WTC11 (cell line): ENCODE results near the gene SNAP25. TPM values are rescaled to one million over a fixed set of nuclear protein-coding genes. Genes with fewer than 3 reads are reported as not detected.
A peak's percentile ranks its signal among the peaks of the same experiment; 100 is the strongest.

Experiments used
- ATF3 ChIP-seq: sonication (generic); formaldehyde crosslinking; conservative IDR thresholded peaks from 2 replicates; pipeline ENCODE4 v1.8.1; 2022; ENCODE audit warnings: mild to moderate bottlenecking, missing genetic modification reagents
- CDX4 ChIP-seq: fragments of 250-450 bp; sonication (Bioruptor Pico); IDR thresholded peaks from 2 replicates; pipeline ENCODE4 v1.9.0; 2021; ENCODE audit warnings: moderate library complexity, mild to moderate bottlenecking, inconsistent platforms, borderline replicate concordance
- FOXJ3 ChIP-seq: sonication (generic); formaldehyde crosslinking; IDR thresholded peaks from 2 replicates; pipeline ENCODE4 v1.9.0; 2021; ENCODE audit warnings: missing genetic modification reagents, mild to moderate bottlenecking, borderline replicate concordance
- FOXP1 ChIP-seq: sonication (generic); formaldehyde crosslinking; IDR thresholded peaks from 2 replicates; pipeline ENCODE4 v1.8.0; 2022; ENCODE audit warnings: missing genetic modification reagents, mild to moderate bottlenecking, moderate library complexity, borderline replicate concordance
- NFATC4 ChIP-seq: fragments of 250-450 bp; sonication (Bioruptor Pico); IDR thresholded peaks from 2 replicates; pipeline ENCODE4 v1.9.0; 2021; ENCODE audit warnings: mild to moderate bottlenecking
- RORB ChIP-seq: fragments of 250-450 bp; sonication (Bioruptor Pico); IDR thresholded peaks from 2 replicates; pipeline ENCODE4 v1.9.0; 2021; ENCODE audit warnings: mild to moderate bottlenecking
- USF1 ChIP-seq: sonication (generic); formaldehyde crosslinking; IDR thresholded peaks from 2 replicates; pipeline ENCODE4 v1.8.0; 2022; ENCODE audit warnings: mild to moderate bottlenecking, missing genetic modification reagents
- ZBTB43 ChIP-seq: sonication (generic); formaldehyde crosslinking; IDR thresholded peaks from 2 replicates; pipeline ENCODE4 v1.8.1; 2023; ENCODE audit warnings: mild to moderate bottlenecking, missing genetic modification reagents
- ZNF121 ChIP-seq: sonication (generic); formaldehyde crosslinking; IDR thresholded peaks from 2 replicates; pipeline ENCODE4 v1.8.0; 2023; ENCODE audit warnings: missing genetic modification reagents
- ZNF138 ChIP-seq: sonication (generic); formaldehyde crosslinking; conservative IDR thresholded peaks from 2 replicates; pipeline ENCODE4 v1.8.1; 2022; ENCODE audit warnings: mild to moderate bottlenecking, moderate library complexity, missing genetic modification reagents
- ZNF219 ChIP-seq: sonication (generic); formaldehyde crosslinking; IDR thresholded peaks from 2 replicates; pipeline ENCODE4 v1.8.0; 2023; ENCODE audit warnings: missing genetic modification reagents, mild to moderate bottlenecking, borderline replicate concordance
- ZNF317 ChIP-seq: sonication (generic); formaldehyde crosslinking; IDR thresholded peaks from 2 replicates; pipeline ENCODE4 v1.8.1; 2023; ENCODE audit warnings: low read depth, mild to moderate bottlenecking, moderate library complexity, missing genetic modification reagents, borderline replicate concordance
- total RNA-seq: library from RNA; stranded (reverse); gene quantifications from 3 replicates; pipeline ENCODE4 v1.2.3, GENCODE V29; 2021
- TF ChIP-seq, protein P1 (sequence below): sonication (generic); formaldehyde crosslinking; IDR thresholded peaks from 2 replicates; pipeline ENCODE4 v1.8.1; 2022; ENCODE audit warnings: low read depth, mild to moderate bottlenecking, moderate library complexity, missing genetic modification reagents, borderline replicate concordance
- TF ChIP-seq, protein P2 (sequence below): sonication (generic); formaldehyde crosslinking; IDR thresholded peaks from 2 replicates; pipeline ENCODE4 v1.8.0; 2023; ENCODE audit warnings: missing genetic modification reagents, mild to moderate bottlenecking, borderline replicate concordance
- TF ChIP-seq, protein P3 (sequence below): sonication (generic); formaldehyde crosslinking; IDR thresholded peaks from 2 replicates; pipeline ENCODE4 v1.8.1; 2023; ENCODE audit warnings: mild to moderate bottlenecking, missing genetic modification reagents
- TF ChIP-seq, protein P4 (sequence below): fragments of 250-450 bp; sonication (Bioruptor Pico); IDR thresholded peaks from 2 replicates; pipeline ENCODE4 v1.8.0; 2021; ENCODE audit warnings: mild to moderate bottlenecking
- TF ChIP-seq, protein P5 (sequence below): sonication (generic); formaldehyde crosslinking; conservative IDR thresholded peaks from 2 replicates; pipeline ENCODE4 v1.8.1; 2023; ENCODE audit warnings: mild to moderate bottlenecking, low read depth, missing genetic modification reagents, moderate library complexity
- TF ChIP-seq, protein P6 (sequence below): fragments of 250-450 bp; sonication (Bioruptor Pico); conservative IDR thresholded peaks from 2 replicates; pipeline ENCODE4 v1.9.0; 2021; ENCODE audit warnings: mild to moderate bottlenecking
- TF ChIP-seq, protein P7 (sequence below): sonication (generic); formaldehyde crosslinking; IDR thresholded peaks from 2 replicates; pipeline ENCODE4 v1.8.1; 2023; ENCODE audit warnings: mild to moderate bottlenecking, moderate library complexity, missing genetic modification reagents

The SNAP25 gene
- total RNA-seq, 1 experiment from 2014 or later, result 0.72 TPM

GRCh38 chr20:10219452-10219791, 792 bp downstream of the SNAP25 start (continued):
- TF ChIP-seq USF1 (CRISPR knock-in tag) (peak; percentile 94), CDX4 (CRISPR knock-in tag) (no peak), ZNF317 (CRISPR knock-in tag) (peak; percentile 92), NFATC4 (no peak), ZNF219 (CRISPR knock-in tag) (peak; percentile 99), ZNF138 (CRISPR knock-in tag) (peak; percentile 99), ZBTB43 (CRISPR knock-in tag) (peak; percentile 99), RORB (CRISPR knock-in tag) (no peak), FOXP1 (CRISPR knock-in tag) (peak; percentile 100), FOXJ3 (CRISPR knock-in tag) (peak; percentile 85; the same call in 1 of the 2 replicates), ATF3 (CRISPR knock-in tag) (peak; percentile 92), ZNF121 (CRISPR knock-in tag) (peak; percentile 92)
- TF ChIP-seq, protein P1, sequence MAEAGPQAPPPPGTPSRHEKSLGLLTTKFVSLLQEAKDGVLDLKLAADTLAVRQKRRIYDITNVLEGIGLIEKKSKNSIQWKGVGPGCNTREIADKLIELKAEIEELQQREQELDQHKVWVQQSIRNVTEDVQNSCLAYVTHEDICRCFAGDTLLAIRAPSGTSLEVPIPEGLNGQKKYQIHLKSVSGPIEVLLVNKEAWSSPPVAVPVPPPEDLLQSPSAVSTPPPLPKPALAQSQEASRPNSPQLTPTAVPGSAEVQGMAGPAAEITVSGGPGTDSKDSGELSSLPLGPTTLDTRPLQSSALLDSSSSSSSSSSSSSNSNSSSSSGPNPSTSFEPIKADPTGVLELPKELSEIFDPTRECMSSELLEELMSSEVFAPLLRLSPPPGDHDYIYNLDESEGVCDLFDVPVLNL (CRISPR knock-in tag), result peak; percentile 99
- TF ChIP-seq, protein P2, sequence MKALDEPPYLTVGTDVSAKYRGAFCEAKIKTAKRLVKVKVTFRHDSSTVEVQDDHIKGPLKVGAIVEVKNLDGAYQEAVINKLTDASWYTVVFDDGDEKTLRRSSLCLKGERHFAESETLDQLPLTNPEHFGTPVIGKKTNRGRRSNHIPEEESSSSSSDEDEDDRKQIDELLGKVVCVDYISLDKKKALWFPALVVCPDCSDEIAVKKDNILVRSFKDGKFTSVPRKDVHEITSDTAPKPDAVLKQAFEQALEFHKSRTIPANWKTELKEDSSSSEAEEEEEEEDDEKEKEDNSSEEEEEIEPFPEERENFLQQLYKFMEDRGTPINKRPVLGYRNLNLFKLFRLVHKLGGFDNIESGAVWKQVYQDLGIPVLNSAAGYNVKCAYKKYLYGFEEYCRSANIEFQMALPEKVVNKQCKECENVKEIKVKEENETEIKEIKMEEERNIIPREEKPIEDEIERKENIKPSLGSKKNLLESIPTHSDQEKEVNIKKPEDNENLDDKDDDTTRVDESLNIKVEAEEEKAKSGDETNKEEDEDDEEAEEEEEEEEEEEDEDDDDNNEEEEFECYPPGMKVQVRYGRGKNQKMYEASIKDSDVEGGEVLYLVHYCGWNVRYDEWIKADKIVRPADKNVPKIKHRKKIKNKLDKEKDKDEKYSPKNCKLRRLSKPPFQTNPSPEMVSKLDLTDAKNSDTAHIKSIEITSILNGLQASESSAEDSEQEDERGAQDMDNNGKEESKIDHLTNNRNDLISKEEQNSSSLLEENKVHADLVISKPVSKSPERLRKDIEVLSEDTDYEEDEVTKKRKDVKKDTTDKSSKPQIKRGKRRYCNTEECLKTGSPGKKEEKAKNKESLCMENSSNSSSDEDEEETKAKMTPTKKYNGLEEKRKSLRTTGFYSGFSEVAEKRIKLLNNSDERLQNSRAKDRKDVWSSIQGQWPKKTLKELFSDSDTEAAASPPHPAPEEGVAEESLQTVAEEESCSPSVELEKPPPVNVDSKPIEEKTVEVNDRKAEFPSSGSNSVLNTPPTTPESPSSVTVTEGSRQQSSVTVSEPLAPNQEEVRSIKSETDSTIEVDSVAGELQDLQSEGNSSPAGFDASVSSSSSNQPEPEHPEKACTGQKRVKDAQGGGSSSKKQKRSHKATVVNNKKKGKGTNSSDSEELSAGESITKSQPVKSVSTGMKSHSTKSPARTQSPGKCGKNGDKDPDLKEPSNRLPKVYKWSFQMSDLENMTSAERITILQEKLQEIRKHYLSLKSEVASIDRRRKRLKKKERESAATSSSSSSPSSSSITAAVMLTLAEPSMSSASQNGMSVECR (CRISPR knock-in tag), result peak; percentile 100
- TF ChIP-seq, protein P3, sequence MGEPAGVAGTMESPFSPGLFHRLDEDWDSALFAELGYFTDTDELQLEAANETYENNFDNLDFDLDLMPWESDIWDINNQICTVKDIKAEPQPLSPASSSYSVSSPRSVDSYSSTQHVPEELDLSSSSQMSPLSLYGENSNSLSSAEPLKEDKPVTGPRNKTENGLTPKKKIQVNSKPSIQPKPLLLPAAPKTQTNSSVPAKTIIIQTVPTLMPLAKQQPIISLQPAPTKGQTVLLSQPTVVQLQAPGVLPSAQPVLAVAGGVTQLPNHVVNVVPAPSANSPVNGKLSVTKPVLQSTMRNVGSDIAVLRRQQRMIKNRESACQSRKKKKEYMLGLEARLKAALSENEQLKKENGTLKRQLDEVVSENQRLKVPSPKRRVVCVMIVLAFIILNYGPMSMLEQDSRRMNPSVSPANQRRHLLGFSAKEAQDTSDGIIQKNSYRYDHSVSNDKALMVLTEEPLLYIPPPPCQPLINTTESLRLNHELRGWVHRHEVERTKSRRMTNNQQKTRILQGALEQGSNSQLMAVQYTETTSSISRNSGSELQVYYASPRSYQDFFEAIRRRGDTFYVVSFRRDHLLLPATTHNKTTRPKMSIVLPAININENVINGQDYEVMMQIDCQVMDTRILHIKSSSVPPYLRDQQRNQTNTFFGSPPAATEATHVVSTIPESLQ (CRISPR knock-in tag), result peak; percentile 97
- TF ChIP-seq, protein P4, sequence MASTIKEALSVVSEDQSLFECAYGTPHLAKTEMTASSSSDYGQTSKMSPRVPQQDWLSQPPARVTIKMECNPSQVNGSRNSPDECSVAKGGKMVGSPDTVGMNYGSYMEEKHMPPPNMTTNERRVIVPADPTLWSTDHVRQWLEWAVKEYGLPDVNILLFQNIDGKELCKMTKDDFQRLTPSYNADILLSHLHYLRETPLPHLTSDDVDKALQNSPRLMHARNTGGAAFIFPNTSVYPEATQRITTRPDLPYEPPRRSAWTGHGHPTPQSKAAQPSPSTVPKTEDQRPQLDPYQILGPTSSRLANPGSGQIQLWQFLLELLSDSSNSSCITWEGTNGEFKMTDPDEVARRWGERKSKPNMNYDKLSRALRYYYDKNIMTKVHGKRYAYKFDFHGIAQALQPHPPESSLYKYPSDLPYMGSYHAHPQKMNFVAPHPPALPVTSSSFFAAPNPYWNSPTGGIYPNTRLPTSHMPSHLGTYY, result peak; percentile 87; the same call in 1 of the 2 replicates
- TF ChIP-seq, protein P5, sequence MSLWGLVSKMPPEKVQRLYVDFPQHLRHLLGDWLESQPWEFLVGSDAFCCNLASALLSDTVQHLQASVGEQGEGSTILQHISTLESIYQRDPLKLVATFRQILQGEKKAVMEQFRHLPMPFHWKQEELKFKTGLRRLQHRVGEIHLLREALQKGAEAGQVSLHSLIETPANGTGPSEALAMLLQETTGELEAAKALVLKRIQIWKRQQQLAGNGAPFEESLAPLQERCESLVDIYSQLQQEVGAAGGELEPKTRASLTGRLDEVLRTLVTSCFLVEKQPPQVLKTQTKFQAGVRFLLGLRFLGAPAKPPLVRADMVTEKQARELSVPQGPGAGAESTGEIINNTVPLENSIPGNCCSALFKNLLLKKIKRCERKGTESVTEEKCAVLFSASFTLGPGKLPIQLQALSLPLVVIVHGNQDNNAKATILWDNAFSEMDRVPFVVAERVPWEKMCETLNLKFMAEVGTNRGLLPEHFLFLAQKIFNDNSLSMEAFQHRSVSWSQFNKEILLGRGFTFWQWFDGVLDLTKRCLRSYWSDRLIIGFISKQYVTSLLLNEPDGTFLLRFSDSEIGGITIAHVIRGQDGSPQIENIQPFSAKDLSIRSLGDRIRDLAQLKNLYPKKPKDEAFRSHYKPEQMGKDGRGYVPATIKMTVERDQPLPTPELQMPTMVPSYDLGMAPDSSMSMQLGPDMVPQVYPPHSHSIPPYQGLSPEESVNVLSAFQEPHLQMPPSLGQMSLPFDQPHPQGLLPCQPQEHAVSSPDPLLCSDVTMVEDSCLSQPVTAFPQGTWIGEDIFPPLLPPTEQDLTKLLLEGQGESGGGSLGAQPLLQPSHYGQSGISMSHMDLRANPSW (CRISPR knock-in tag), result peak; percentile 98
- TF ChIP-seq, protein P6, sequence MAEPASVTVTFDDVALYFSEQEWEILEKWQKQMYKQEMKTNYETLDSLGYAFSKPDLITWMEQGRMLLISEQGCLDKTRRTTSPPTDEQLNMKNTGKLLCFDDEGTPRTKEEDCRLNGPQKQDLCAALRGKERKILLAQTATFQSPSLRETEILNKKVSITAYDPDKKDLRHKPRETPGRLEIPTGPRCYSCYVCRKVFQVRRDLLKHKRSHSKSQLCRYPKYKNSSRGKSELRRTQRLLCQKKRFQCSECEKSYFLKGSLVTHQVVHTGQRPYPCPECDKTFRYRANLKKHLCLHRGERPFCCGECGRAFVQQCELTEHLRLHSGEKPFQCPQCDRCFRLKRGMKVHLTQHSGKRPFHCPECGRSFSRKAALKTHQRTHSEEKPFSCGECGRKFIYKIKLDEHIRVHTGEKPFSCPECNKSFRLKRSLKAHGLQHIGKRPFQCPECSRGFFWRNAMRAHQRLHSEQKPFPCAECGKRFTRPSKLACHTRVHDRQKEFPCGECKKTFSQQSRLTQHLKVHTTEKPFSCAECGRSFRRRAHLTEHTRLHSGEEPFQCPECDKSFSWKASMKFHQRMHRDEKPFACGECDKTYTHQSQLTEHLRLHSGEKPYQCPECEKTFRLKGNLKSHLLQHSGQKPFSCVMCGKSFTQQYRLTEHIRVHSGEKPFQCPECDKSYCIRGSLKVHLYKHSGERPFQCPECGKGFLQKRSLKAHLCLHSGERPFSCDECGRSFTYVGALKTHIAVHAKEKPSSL (CRISPR knock-in tag), result no peak
- TF ChIP-seq, protein P7, sequence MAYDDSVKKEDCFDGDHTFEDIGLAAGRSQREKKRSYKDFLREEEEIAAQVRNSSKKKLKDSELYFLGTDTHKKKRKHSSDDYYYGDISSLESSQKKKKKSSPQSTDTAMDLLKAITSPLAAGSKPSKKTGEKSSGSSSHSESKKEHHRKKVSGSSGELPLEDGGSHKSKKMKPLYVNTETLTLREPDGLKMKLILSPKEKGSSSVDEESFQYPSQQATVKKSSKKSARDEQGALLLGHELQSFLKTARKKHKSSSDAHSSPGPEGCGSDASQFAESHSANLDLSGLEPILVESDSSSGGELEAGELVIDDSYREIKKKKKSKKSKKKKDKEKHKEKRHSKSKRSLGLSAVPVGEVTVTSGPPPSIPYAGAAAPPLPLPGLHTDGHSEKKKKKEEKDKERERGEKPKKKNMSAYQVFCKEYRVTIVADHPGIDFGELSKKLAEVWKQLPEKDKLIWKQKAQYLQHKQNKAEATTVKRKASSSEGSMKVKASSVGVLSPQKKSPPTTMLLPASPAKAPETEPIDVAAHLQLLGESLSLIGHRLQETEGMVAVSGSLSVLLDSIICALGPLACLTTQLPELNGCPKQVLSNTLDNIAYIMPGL (CRISPR knock-in tag), result peak; percentile 84
